ENCODE data around the gene ASTN2.

Gene ASTN2

GRCh38 chr9:116616304-116616914, 798.4 kb downstream of the ASTN2 start:
- H3K4me3 ChIP-seq (ENCODE audit: low read length), result no peak overlapping the region
- no peak for DNase-seq (ENCODE audit: low read depth)
- TF ChIP-seq, protein P1, sequence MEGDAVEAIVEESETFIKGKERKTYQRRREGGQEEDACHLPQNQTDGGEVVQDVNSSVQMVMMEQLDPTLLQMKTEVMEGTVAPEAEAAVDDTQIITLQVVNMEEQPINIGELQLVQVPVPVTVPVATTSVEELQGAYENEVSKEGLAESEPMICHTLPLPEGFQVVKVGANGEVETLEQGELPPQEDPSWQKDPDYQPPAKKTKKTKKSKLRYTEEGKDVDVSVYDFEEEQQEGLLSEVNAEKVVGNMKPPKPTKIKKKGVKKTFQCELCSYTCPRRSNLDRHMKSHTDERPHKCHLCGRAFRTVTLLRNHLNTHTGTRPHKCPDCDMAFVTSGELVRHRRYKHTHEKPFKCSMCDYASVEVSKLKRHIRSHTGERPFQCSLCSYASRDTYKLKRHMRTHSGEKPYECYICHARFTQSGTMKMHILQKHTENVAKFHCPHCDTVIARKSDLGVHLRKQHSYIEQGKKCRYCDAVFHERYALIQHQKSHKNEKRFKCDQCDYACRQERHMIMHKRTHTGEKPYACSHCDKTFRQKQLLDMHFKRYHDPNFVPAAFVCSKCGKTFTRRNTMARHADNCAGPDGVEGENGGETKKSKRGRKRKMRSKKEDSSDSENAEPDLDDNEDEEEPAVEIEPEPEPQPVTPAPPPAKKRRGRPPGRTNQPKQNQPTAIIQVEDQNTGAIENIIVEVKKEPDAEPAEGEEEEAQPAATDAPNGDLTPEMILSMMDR (conservative IDR thresholded peaks at IDR 0.05; ENCODE audit: low read length), result no peak

- TF ChIP-seq, protein P1 (conservative IDR thresholded peaks at IDR 0.05; ENCODE audit: low read length), result no peak
- no peak overlapping the region for H3K4me3 ChIP-seq (ENCODE audit: low read length)
- no peak for DNase-seq (ENCODE audit: low read depth)
Observed at GRCh38 chr9:116608064-116608463, 806.8 kb downstream of the ASTN2 start.

GRCh38 chr9:116605904-116606341, 808.9 kb downstream of the ASTN2 start:
- no peak overlapping the region for H3K4me3 ChIP-seq (ENCODE audit: low read length)
- TF ChIP-seq, protein P1 (conservative IDR thresholded peaks at IDR 0.05; ENCODE audit: low read length), result peak; percentile 20; the same call in 1 of the 2 replicates

DNA sequence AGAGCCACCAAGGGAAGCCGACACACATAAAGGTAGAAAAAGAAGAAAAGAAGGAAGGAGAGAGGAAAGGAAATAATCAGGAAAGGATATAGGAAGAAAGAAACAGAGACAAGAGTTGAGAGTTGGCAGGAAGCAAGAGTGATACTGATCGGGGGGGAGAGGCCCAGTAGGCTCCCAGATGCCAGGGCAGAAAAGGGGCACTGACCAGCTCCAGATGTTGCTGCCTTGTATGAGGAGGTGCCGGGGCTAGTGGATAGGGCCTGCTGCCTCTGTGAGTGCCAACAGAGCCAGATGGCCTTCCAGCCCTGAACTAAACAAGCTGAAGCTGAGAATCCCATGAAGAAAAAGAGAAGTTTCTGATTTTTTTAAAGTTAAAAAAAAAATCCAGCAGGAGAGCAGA, 809.8 kb downstream of the ASTN2 start:
- DNase-seq (ENCODE audit: low read depth), result no peak
- TF ChIP-seq, protein P1 (conservative IDR thresholded peaks at IDR 0.05; ENCODE audit: low read length), result no peak
- H3K4me3 ChIP-seq (ENCODE audit: low read length), result no peak overlapping the region

More at GRCh38 chr9:116605904-116606341, 808.9 kb downstream of the ASTN2 start:
- peak; percentile 78 for DNase-seq (ENCODE audit: low read depth)

DNA sequence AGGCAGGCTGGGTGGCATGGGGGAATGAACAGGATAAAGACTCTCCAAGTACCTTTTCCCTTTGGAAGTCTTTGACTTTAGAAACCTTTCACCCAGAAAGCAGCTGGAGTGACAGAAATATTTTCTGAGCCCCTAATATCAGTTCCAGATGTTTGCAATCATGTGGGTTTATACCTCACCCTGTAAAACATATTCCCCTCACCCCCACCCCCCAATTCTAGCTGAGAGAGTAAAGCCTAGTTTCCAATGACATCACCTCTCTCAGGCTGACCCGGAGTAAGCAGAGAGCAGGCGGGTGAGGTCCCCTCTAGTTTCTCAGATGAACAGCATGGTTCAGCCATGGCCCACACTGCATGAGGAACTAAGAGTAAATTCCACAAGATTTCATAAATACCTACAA, 810.6 kb downstream of the ASTN2 start:
- TF ChIP-seq, protein P1 (conservative IDR thresholded peaks at IDR 0.05; ENCODE audit: low read length), result no peak
- H3K4me3 ChIP-seq (ENCODE audit: low read length), result no peak overlapping the region
- no peak for DNase-seq (ENCODE audit: low read depth)

- no peak for DNase-seq (ENCODE audit: low read depth)
- TF ChIP-seq, protein P1 (conservative IDR thresholded peaks at IDR 0.05; ENCODE audit: low read length), result no peak; the same call in 1 of the 2 replicates
- no peak overlapping the region for H3K4me3 ChIP-seq (ENCODE audit: low read length)
Observed at GRCh38 chr9:116599342-116599884, 815.4 kb downstream of the ASTN2 start.

DNA sequence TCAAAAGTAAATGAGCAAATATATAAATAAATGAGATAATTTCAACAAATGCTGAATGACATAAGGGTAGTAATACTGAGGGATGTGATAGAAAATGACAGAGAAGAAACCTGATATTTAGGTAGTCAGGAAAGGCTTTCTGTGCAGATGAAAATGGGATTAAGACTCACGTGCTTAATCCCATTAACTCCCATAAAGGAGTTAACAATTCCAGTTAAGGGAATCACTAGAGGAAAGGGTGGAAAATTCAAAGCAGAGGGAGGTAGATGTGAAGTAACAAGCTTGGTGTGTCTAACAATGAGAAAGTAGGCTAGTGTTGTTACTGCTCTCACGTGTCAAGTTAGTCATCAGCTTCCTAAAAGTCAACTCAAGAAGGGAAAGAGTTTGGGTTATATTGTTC, 818.2 kb downstream of the ASTN2 start:
- no peak overlapping the region for H3K4me3 ChIP-seq (ENCODE audit: low read length)
- DNase-seq (ENCODE audit: low read depth), result no peak
- TF ChIP-seq, protein P1 (conservative IDR thresholded peaks at IDR 0.05; ENCODE audit: low read length), result no peak

Measured in AG10803 (cell line).